CD4-positive, alpha-beta T cell treated with Interleukin-6 for 4 hours (primary cell): ENCODE measurements around the gene SPACA9.

ENCODE experiments used
- DNase-seq: peaks from one replicate; pipeline ENCODE4 v3.0.0-alpha.2; 2020; ENCODE audit warnings: mixed read lengths

Gene SPACA9

GRCh38 chr9:132894862-132895835, 16.5 kb downstream of the SPACA9 start:
- no peak for DNase-seq

DNA sequence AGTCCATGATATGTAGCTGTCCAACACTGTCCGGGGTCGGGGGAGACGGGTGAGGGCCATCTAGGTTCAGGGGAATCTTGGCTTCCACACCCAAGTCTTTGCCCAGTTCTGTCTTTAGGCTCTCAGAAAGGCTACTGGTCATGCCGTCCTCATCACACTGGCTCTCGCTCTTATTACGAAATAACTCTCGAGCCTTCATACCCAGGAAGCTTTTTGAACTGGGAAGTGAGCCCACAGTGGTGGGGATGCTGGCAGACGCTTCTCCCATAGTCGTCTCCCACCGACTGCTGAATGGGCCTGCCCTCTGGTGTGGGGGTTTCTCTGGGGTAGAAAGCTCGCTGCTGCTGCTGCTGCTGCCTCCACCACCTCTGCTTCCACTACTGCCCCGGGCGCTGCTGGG, 17.6 kb downstream of the SPACA9 start:
- DNase-seq: no peak

DNA sequence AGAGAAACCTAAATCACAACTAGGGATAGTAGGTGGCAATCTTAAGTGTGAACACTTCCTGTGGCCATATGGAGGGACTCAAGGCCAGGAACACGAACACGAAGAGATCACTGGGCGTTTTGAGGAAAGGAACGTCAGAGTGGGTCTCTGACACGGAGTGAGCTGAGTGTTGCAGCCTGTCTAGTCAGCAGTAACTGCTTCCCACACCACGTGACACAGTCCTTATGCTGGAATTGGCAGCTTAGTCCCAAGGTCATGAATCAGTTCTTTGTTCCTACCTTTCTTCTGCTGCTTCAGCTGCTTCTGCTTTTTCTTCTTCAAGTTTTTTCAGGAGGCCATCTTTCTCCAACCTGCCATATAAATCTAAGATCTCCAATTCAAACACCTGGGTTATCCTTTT, 18.2 kb downstream of the SPACA9 start:
- DNase-seq: no peak

DNA sequence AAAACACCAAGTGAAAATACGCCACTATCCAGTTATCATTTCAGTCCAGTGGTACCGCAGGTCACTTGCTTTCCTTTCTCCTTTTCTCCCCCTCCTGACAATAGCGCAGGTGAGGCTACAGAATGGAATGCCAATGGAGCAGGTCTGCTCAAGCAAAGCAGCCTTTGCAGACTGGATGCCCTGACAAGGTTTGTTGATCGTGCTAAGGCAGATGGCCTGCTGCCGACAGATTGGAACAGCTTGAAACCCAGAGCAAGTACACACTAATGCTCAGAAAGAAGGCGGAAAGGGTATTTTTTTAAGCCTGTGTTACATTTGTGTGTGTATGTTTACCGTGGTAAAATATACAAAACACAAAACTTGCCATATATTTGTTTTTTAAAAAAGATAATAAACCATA, 19.4 kb downstream of the SPACA9 start:
- DNase-seq: no peak

GRCh38 chr9:132901858-132902831, 23.4 kb downstream of the SPACA9 start:
- peak; percentile 75 for DNase-seq

GRCh38 chr9:132903574-132904492, 25.1 kb downstream of the SPACA9 start:
- DNase-seq: no peak

GRCh38 chr9:132905726-132906125, 27.0 kb downstream of the SPACA9 start:
- no peak for DNase-seq

GRCh38 chr9:132908635-132909034, 29.9 kb downstream of the SPACA9 start:
- peak; percentile 31 for DNase-seq

GRCh38 chr9:132909311-132909710, 30.6 kb downstream of the SPACA9 start:
- DNase-seq: no peak

GRCh38 chr9:132910376-132910775, 31.7 kb downstream of the SPACA9 start:
- DNase-seq: no peak

GRCh38 chr9:132912131-132912530, 33.4 kb downstream of the SPACA9 start:
- no peak for DNase-seq

DNA sequence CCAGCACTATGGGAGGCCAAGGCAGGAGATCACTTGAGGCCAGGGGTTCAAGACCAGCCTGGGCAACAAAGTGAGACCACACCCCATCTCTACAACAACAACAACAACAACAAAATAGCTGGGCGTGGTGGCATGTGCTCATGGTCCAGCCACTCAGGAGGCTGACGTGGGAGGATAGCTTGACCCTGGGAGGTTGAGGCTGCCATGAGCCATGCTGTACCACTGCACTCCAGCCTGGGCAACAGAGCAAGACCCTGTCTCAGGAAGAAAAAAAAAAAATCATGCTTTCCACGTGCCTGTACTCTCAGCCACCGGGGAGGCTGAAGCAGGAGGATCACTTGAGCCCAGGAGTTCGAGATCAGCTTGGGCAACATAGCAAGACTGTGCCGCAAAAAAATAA, 36.2 kb downstream of the SPACA9 start:
- no peak for DNase-seq

DNA sequence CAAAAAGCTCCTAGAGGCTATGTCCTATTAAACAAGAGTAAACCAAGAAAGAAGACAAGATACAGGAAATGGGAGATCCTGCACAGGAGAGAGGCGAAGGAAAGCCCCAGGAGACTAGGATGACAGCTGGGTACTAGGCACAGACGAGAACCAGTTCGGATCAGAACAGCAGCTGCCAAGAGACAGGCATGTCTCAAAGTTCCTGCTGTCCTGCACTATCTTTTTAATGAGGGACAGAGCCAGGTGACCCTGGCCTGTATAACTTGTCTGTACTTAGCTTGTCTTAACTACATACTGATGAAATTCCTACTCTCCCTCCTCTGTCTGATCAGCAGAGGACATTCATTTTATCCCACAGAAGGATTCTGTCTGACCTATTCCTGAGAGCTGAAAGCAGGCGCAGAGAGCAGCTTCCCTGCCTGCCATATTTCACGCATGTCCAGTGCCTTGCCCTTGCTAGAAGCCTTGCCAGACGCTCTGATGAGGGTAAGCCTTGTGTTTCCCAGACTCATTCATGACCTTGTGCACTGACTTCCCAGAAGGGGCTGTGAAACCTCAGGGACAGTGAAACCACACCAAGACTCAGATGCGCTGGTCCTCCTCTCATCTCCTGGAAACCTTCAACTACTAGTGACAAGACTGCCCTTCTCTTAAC, 41.0 kb downstream of the SPACA9 start:
- DNase-seq: no peak

- no peak for DNase-seq
Measured at GRCh38 chr9:132923346-132923902, 44.7 kb downstream of the SPACA9 start.

- DNase-seq: no peak
Measured at GRCh38 chr9:132927704-132928103, 49.0 kb downstream of the SPACA9 start.

- no peak for DNase-seq
Measured at GRCh38 chr9:132931178-132931735, 52.6 kb downstream of the SPACA9 start.

DNA sequence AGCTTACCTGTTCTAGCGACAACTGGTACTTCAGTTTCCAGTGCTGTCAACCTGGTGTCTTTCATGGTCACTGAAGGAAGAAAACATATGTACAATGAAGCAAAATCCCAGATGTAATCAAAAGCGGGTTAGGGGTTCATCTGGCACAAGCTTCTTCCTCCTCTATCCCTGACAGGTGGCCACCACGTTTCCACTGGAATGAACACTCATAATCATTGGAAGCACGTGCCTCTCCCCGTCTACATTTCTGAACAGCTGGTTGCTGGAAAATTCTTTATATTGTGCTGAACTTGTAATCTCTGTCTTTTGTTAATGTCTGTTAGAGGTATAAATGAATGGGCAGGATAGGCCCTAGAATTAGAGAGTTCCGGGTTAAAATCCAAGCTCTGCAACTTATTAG, 56.3 kb downstream of the SPACA9 start:
- no peak for DNase-seq

- DNase-seq: no peak
Measured at GRCh38 chr9:132937463-132937901, 58.8 kb downstream of the SPACA9 start.

DNA sequence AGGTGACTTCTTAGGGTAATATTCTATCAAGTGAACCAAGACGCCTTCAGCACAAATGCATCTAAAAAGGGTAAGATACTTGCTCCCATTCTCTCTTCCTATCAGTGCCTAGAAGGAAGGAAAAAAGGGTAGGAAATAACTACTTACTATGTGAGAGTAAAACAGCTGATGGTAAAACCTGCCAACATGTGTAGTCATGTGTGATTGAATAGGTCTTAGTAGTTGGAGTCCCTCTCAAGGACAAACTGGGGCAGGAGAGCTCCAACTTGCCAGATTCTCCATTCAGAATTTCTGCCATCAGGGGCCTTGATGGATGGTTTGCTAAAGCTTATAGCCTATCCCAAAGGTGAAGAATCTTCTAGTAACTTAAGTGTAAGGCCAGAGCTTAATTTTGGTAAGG, 60.5 kb downstream of the SPACA9 start:
- no peak for DNase-seq
